H54 (cell line): ENCODE measurements around the gene GRM1.

ENCODE experiments used
- DNase-seq: peaks from one replicate; pipeline ENCODE4 v3.0.0; 2011; ENCODE audit warnings: low spot score, mixed read lengths; ENCODE audit not compliant: insufficient read length
- FAIRE-seq: peaks from 3 replicates; lab custom pipeline; 2011; peaks lifted over from hg19 to GRCh38; lab: Jason Lieb, UNC
- POLR2A ChIP-seq: IDR thresholded peaks from 2 replicates; pipeline ENCODE4 v1.6.1; 2011; ENCODE audit warnings: low read depth, mild to moderate bottlenecking, low read length

Gene GRM1

GRCh38 chr6:146123616-146124015 lies 94.8 kb downstream of the GRM1 start:
- FAIRE-seq (no peak), DNase-seq (no peak)
- TF ChIP-seq POLR2A = no peak

- no peak for FAIRE-seq
- TF ChIP-seq POLR2A = no peak
Measured at GRCh38 chr6:146127447-146128215, 98.8 kb downstream of the GRM1 start.

GRCh38 chr6:146133866-146134265 lies 105.0 kb downstream of the GRM1 start:
- no peak for DNase-seq
- no peak for FAIRE-seq
- TF ChIP-seq POLR2A = no peak

More at GRCh38 chr6:146127447-146128215, 98.8 kb downstream of the GRM1 start:
- no peak for DNase-seq

GRCh38 chr6:146135167-146135566 lies 106.3 kb downstream of the GRM1 start:
- no peak for FAIRE-seq
- no peak for TF ChIP-seq POLR2A
- DNase-seq = no peak

- DNase-seq = no peak
- TF ChIP-seq POLR2A = no peak
- no peak for FAIRE-seq
Measured at GRCh38 chr6:146146836-146147235, 118.0 kb downstream of the GRM1 start.

- DNase-seq (no peak), FAIRE-seq (no peak)
- TF ChIP-seq POLR2A = no peak
Measured at GRCh38 chr6:146149770-146150169, 120.9 kb downstream of the GRM1 start.

GRCh38 chr6:146153040-146153758 lies 124.3 kb downstream of the GRM1 start:
- no peak for FAIRE-seq
- no peak for DNase-seq
- TF ChIP-seq POLR2A = no peak

- no peak for TF ChIP-seq POLR2A
- no peak for DNase-seq
- no peak for FAIRE-seq
Measured at GRCh38 chr6:146154197-146154596, 125.3 kb downstream of the GRM1 start.

GRCh38 chr6:146161664-146162063 lies 132.8 kb downstream of the GRM1 start:
- no peak for FAIRE-seq

GRCh38 chr6:146169872-146170271 lies 141.0 kb downstream of the GRM1 start:
- no peak for TF ChIP-seq POLR2A
- DNase-seq = no peak
- no peak for FAIRE-seq

More at GRCh38 chr6:146161664-146162063, 132.8 kb downstream of the GRM1 start:
- DNase-seq = no peak
- no peak for TF ChIP-seq POLR2A

- no peak for TF ChIP-seq POLR2A
- FAIRE-seq (no peak), DNase-seq (no peak)
Measured at GRCh38 chr6:146177785-146178184, 148.9 kb downstream of the GRM1 start.

GRCh38 chr6:146183831-146184230 lies 155.0 kb downstream of the GRM1 start:
- no peak for FAIRE-seq
- DNase-seq = no peak
- TF ChIP-seq POLR2A = no peak

- DNase-seq (no peak), FAIRE-seq (no peak)
- no peak for TF ChIP-seq POLR2A
Measured at GRCh38 chr6:146184701-146185100, 155.8 kb downstream of the GRM1 start.

GRCh38 chr6:146189131-146189530 lies 160.3 kb downstream of the GRM1 start:
- DNase-seq (no peak), FAIRE-seq (no peak)
- TF ChIP-seq POLR2A = no peak
